Prostate gland (tissue), 2 donors: Measurements from ENCODE around the gene C1QTNF12. TPM values are rescaled to one million over a fixed set of nuclear protein-coding genes. Genes with fewer than 3 reads are reported as not detected.

ENCODE experiments used
- DNase-seq: peaks from one replicate; pipeline ENCODE4 v3.0.0-alpha.2; 2019; ENCODE audit warnings: low spot score
- H3K27ac ChIP-seq, 2 donors: fragments of 200-600 bp; sonication (generic); 2 replicates each; pipeline ENCODE4 v1.5.1; 2017 to 2019
- H3K27me3 ChIP-seq: fragments of 200-600 bp; sonication (generic); replicated peaks from 2 replicates; pipeline ENCODE4 v1.5.1; 2019; ENCODE audit not compliant: insufficient read depth
- H3K36me3 ChIP-seq, 2 donors: fragments of 200-600 bp; sonication (generic); 1 replicate in 1 of 2; 2 replicates in 1 of 2; pipeline versions ENCODE4 v1.5.1 to v1.8.1; 2017 to 2019
- H3K4me1 ChIP-seq: fragments of 200-600 bp; sonication (generic); replicated peaks from 2 replicates; pipeline ENCODE4 v1.5.1; 2019
- H3K4me3 ChIP-seq, 2 donors: fragments of 200-600 bp; sonication (generic); 2 replicates each; pipeline ENCODE4 v1.5.1; 2017 to 2019
- H3K9me3 ChIP-seq: fragments of 200-600 bp; sonication (generic); 2 replicates; pipeline ENCODE4 v1.5.1; 2017
- POLR2A ChIP-seq: fragments of 450-650 bp; IDR thresholded peaks from one replicate; pipeline ENCODE4 v1.6.1; 2016; ENCODE audit warnings: antibody characterized with exemption, mild to moderate bottlenecking
- POLR2AphosphoS5 ChIP-seq: sonication (generic); formaldehyde crosslinking; IDR thresholded peaks from one replicate; pipeline ENCODE4 v1.6.1; 2017; ENCODE audit warnings: antibody characterized with exemption
- WGBS: methylation state at CpG from one replicate; pipeline ENCODE4 v1.1.5; 2018; 5-methylcytosine and 5-hydroxymethylcytosine counted together
- intact Hi-C: fragments of 100-400 bp; cut with DNase I; formaldehyde crosslinking; loops from one replicate; pipeline ENCODE4 v1.14.2; 2022
- total RNA-seq, 2 donors: library from RNA; depleted of rRNA; stranded (reverse); fragments of >200 nt; gene quantifications; one replicate each; pipeline ENCODE4 v1.1.0, GENCODE V29; 2016
- TF ChIP-seq, protein P1 (sequence below), 4 experiments: fragments of 200-600 bp in 2 of 4; fragments of 450-650 bp in 2 of 4; sonication (generic) in 2 of 4; IDR thresholded peaks; 1 replicate in 3 of 4; 2 replicates in 1 of 4; pipeline ENCODE4 v1.5.1; 2016 to 2019; ENCODE audit warnings: antibody characterized with exemption in 4 of 4, mild to moderate bottlenecking in 2 of 4, moderate library complexity in 2 of 4

Gene C1QTNF12
- total RNA-seq: 1 to 10 TPM in 1 of 2 donors, not detected in 1; 3.4 TPM

- TF ChIP-seq, protein P1, sequence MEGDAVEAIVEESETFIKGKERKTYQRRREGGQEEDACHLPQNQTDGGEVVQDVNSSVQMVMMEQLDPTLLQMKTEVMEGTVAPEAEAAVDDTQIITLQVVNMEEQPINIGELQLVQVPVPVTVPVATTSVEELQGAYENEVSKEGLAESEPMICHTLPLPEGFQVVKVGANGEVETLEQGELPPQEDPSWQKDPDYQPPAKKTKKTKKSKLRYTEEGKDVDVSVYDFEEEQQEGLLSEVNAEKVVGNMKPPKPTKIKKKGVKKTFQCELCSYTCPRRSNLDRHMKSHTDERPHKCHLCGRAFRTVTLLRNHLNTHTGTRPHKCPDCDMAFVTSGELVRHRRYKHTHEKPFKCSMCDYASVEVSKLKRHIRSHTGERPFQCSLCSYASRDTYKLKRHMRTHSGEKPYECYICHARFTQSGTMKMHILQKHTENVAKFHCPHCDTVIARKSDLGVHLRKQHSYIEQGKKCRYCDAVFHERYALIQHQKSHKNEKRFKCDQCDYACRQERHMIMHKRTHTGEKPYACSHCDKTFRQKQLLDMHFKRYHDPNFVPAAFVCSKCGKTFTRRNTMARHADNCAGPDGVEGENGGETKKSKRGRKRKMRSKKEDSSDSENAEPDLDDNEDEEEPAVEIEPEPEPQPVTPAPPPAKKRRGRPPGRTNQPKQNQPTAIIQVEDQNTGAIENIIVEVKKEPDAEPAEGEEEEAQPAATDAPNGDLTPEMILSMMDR (IDR thresholded peaks at IDR 0.05): no peak
- no peak for TF ChIP-seq POLR2AphosphoS5
- no peak for TF ChIP-seq POLR2A
- WGBS: 6% methylated on average over 60 of the region's 74 CpGs
- Histone ChIP-seq H3K4me3 (no peak within 1 kb of the TSS), H3K36me3 (no peaks in the 10 kb centered on the region), H3K4me1 (no peaks in the 10 kb centered on the region), H3K9me3 (no peaks in the 10 kb centered on the region), H3K27me3 (peaks cover 5% of the 10 kb centered on the region), H3K27ac (no peak within 1 kb of the TSS)
- intact Hi-C loops: no loop called here
- no peak for DNase-seq
Observed at GRCh38 chr1:1246577-1247340, at the start of gene C1QTNF12. C1QTNF12 (minus strand) TSS chr1:1246722; CDS start chr1:1246690, 32 bp downstream.

GRCh38 chr1:1295154-1295923 lies 48.8 kb upstream of the C1QTNF12 start:
- 90% methylated on average over 34 of the region's 35 CpGs for WGBS
- TF ChIP-seq, protein P1 (IDR thresholded peaks at IDR 0.05): no peak
- no peak for TF ChIP-seq POLR2A
- TF ChIP-seq POLR2AphosphoS5: no peak
- Histone ChIP-seq H3K27ac (no peak overlapping the region), H3K4me1 (peaks cover 4% of the 10 kb centered on the region), H3K27me3 (no peaks in the 10 kb centered on the region), H3K9me3 (no peaks in the 10 kb centered on the region), H3K4me3 (no peak overlapping the region), H3K36me3 (no peaks in the 10 kb centered on the region)
- intact Hi-C loops: no loop called here
- DNase-seq: no peak

- no peak overlapping the region for H3K27ac ChIP-seq
- H3K36me3 ChIP-seq: no peaks in the 10 kb centered on the region
- TF ChIP-seq POLR2A: no peak
- no peak for TF ChIP-seq POLR2AphosphoS5
- TF ChIP-seq, protein P1 (IDR thresholded peaks at IDR 0.05): no peak
- no peak overlapping the region for H3K4me3 ChIP-seq
- peaks cover 4% of the 10 kb centered on the region for H3K4me1 ChIP-seq
- WGBS: 88% methylated on average over 57 of the region's 58 CpGs
- no peaks in the 10 kb centered on the region for H3K27me3 ChIP-seq
- DNase-seq: no peak
- H3K9me3 ChIP-seq: no peaks in the 10 kb centered on the region
- intact Hi-C loops: no loop called here
Observed at GRCh38 chr1:1294250-1294890, 47.8 kb upstream of the C1QTNF12 start.

DNA sequence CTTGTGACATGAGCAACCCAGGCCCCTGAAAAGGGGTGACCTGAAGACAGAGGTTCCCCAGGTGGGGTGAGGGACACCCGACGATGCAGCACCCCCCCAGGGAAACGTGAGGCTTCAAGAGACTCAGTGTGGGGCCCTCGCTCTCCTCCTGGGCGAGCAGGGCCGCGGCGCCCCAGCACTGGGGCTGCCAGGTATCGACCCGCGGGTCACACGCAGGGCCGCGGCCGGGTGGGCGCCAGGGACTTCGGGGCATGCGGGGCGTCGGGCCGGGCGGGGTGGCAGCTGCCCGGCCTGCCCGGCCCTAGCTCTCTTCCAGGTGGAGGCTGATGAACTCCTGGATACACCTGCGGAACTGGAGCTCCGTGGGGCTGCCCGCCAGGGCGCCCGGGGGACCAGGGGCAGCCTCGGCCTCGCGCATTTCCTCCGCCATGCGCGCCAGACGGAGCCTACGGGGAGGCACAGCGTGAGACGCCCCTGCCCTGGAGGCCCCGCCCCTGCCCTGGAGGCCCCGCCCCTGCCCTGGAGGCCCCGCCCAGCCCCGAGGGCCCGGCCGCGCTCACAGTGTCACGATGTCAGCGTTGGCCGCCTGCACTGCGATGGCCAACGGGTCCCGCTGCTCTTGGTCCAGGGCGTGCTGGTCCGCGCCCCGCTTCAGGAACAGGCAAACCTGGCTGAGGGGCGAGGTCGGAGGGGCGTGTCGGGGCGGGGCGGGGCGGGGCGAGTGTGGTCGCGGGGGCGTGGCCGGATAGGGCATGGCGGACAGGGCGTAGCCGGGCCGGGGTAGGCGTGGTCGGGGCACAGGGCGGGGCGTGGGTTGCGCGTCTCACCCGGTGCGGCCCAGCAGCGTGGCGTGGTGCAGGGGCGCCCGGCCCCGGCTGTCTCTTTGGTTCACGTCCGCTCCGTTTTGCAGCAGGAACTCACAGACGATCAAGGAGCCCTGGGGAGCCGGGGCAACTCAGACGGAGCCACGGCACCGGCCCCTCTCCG lies 47.0 kb upstream of the C1QTNF12 start:
- Histone ChIP-seq H3K27me3 (no peaks in the 10 kb centered on the region), H3K36me3 (no peaks in the 10 kb centered on the region), H3K4me3 (no peak overlapping the region), H3K4me1 (peaks cover 4% of the 10 kb centered on the region), H3K9me3 (no peaks in the 10 kb centered on the region), H3K27ac (no peak overlapping the region)
- 79% methylated on average over 73 of the region's 94 CpGs for WGBS
- TF ChIP-seq, protein P1 (IDR thresholded peaks at IDR 0.05): no peak
- TF ChIP-seq POLR2A (no peak), POLR2AphosphoS5 (no peak)
- no peak for DNase-seq
- intact Hi-C loops: no loop called here
